C4-2B (cell line): Measurements from ENCODE around the gene CD47.

ENCODE experiments used
- ZFX ChIP-seq: fragments of 450-650 bp; IDR thresholded peaks from 2 replicates; pipeline ENCODE4 v1.6.1; 2017
- TF ChIP-seq, protein P1 (sequence below): fragments of 450-650 bp; conservative IDR thresholded peaks from 2 replicates; pipeline ENCODE4 v1.5.1; 2017; ENCODE audit warnings: mild to moderate bottlenecking

DNA sequence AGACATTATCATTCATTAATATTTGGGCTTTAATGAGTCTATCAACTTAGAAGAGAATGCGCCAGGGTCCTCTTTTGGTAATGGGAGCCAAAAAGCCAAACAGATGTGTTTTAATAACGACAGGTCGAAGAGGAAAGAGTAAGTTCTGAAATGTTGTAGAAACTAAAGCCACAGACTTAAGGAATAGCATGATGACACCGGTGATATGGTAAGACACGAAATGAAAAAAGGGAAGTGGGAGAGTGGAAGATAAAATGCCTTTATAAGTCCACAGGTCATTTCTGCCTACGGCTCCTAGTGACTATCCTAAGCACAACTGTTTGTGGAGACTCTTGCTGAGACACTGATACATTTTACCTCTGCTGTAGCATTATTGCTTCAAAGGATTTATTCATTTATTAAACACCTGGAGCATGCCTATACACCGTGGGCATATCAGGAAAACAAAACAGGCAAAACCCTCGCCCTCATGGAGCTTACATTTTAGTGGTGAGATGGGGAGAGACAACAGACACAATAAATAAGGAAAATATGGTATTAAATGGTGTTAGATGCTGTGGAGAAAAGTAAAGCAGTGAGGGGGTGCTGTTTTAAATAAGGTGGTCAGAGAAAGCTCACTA lies 11.7 kb upstream of the CD47 start:
- TF ChIP-seq, protein P1, sequence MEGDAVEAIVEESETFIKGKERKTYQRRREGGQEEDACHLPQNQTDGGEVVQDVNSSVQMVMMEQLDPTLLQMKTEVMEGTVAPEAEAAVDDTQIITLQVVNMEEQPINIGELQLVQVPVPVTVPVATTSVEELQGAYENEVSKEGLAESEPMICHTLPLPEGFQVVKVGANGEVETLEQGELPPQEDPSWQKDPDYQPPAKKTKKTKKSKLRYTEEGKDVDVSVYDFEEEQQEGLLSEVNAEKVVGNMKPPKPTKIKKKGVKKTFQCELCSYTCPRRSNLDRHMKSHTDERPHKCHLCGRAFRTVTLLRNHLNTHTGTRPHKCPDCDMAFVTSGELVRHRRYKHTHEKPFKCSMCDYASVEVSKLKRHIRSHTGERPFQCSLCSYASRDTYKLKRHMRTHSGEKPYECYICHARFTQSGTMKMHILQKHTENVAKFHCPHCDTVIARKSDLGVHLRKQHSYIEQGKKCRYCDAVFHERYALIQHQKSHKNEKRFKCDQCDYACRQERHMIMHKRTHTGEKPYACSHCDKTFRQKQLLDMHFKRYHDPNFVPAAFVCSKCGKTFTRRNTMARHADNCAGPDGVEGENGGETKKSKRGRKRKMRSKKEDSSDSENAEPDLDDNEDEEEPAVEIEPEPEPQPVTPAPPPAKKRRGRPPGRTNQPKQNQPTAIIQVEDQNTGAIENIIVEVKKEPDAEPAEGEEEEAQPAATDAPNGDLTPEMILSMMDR: no peak
- TF ChIP-seq ZFX: no peak
